GM12878 (cell line): ENCODE measurements around the gene C1S. TPM values are rescaled to one million over a fixed set of nuclear protein-coding genes. Genes with fewer than 3 reads are reported as not detected.

Experiments
- ATAC-seq: fragments of 200-7000 bp; cut with Tn5 transposase; 3 replicates; pipeline ENCODE4 v1.9.1; 2020; ENCODE audit warnings: mild to moderate bottlenecking, moderate library complexity
- BruUV-seq: library from RNA; stranded (reverse); fragments of 400-500 nt; replicated peaks from 2 replicates; lab custom pipeline; 2021; lab: Mats Ljungman, UMichigan
- CTCF ChIA-PET: fragments of 300-600 bp; sonication (Branson Sonifier 250); formaldehyde crosslinking; extraction: SDS; loops from one replicate; lab custom pipeline; 2021; ENCODE audit warnings: inconsistent platforms; lab: Yijun Ruan, JAX
- POLR2A ChIA-PET: fragments of 350-600 bp; formaldehyde crosslinking; extraction: SDS; loops from one replicate; lab custom pipeline; 2021; ENCODE audit warnings: inconsistent platforms; lab: Charles Lee
- RAD21 ChIA-PET: fragments of 300-600 bp; sonication (Branson Sonifier 250); formaldehyde crosslinking; loops from one replicate; lab custom pipeline; 2023; ENCODE audit warnings: antibody characterized with exemption; ENCODE audit not compliant: unreplicated experiment; lab: Charles Lee
- SMC1A ChIA-PET: fragments of 300-600 bp; sonication (Branson Sonifier 250); formaldehyde crosslinking; loops from one replicate; lab custom pipeline; 2023; ENCODE audit not compliant: unreplicated experiment, uncharacterized antibody; lab: Charles Lee
- DNase-seq: peaks from one replicate; pipeline ENCODE4 v3.0.0-alpha.2; 2011; ENCODE audit warnings: low read depth, low spot score
- FAIRE-seq: peaks from 3 replicates; lab custom pipeline; 2011; peaks lifted over from hg19 to GRCh38; lab: Jason Lieb, UNC
- H2AFZ ChIP-seq: 2 replicates; pipeline ENCODE4 v1.6.0; 2011; ENCODE audit warnings: low read depth, low read length, control low read depth; ENCODE audit not compliant: control insufficient read depth
- H3K27ac ChIP-seq: 2 replicates; pipeline ENCODE4 v1.5.1; 2011; ENCODE audit warnings: control low read depth; ENCODE audit not compliant: control insufficient read depth, insufficient read depth
- H3K27me3 ChIP-seq, 2 experiments: replicated peaks in 1 of 2; 2 replicates each; pipeline versions ENCODE4 v1.6.0 to v1.6.1; 2011; ENCODE audit warnings: low read length in 1 of 2; ENCODE audit not compliant: control insufficient read depth in 2 of 2, insufficient read depth in 2 of 2
- H3K36me3 ChIP-seq, 2 experiments: 2 replicates each; pipeline ENCODE4 v1.5.1; 2011; ENCODE audit warnings: low read length in 1 of 2; ENCODE audit not compliant: control insufficient read depth in 2 of 2, insufficient read depth in 2 of 2
- H3K4me1 ChIP-seq: 2 replicates; pipeline ENCODE4 v1.6.1; 2011; ENCODE audit warnings: mild to moderate bottlenecking, low read length, moderate library complexity, mixed read lengths; ENCODE audit not compliant: control insufficient read depth, insufficient read depth
- H3K4me2 ChIP-seq: 2 replicates; pipeline ENCODE4 v1.6.0; 2011; ENCODE audit warnings: control low read depth; ENCODE audit not compliant: control insufficient read depth, insufficient read depth
- H3K4me3 ChIP-seq: fragments of 200-600 bp; sonication (generic); 2 replicates; pipeline ENCODE4 v1.5.1; 2016
- H3K79me2 ChIP-seq: 2 replicates; pipeline ENCODE4 v1.6.0; 2011; ENCODE audit warnings: low read length; ENCODE audit not compliant: control insufficient read depth, insufficient read depth
- H3K9ac ChIP-seq: 2 replicates; pipeline ENCODE4 v1.8.0; 2011; ENCODE audit warnings: low read length, control low read depth, mixed read lengths; ENCODE audit not compliant: control insufficient read depth, insufficient read depth
- H3K9me3 ChIP-seq: replicated peaks from 3 replicates; pipeline ENCODE4 v1.5.1; 2011; ENCODE audit warnings: mild to moderate bottlenecking, low read length; ENCODE audit not compliant: control insufficient read depth, insufficient read depth
- H4K20me1 ChIP-seq: 2 replicates; pipeline ENCODE4 v1.6.0; 2011; ENCODE audit not compliant: control insufficient read depth, insufficient read depth
- CREM ChIP-seq: IDR thresholded peaks from 2 replicates; pipeline ENCODE4 v1.6.1; 2014; ENCODE audit warnings: antibody characterized with exemption, low read depth
- EED ChIP-seq: sonication (generic); IDR thresholded peaks from 2 replicates; pipeline ENCODE4 v1.6.1; 2016; ENCODE audit warnings: antibody characterized with exemption, low read depth
- IRF4 ChIP-seq: IDR thresholded peaks from 2 replicates; pipeline ENCODE4 v1.6.1; 2011; ENCODE audit warnings: low read depth, low read length
- KDM1A ChIP-seq: fragments of 200-600 bp; sonication (generic); IDR thresholded peaks from 2 replicates; pipeline ENCODE4 v1.6.1; 2016; ENCODE audit warnings: borderline replicate concordance
- MTA3 ChIP-seq: IDR thresholded peaks from 2 replicates; pipeline ENCODE4 v1.6.1; 2012; ENCODE audit warnings: low read length, inconsistent platforms, borderline replicate concordance
- MYB ChIP-seq: fragments of 150-350 bp; IDR thresholded peaks from 2 replicates; pipeline ENCODE4 v1.6.1; 2014; ENCODE audit warnings: mild to moderate bottlenecking, low read depth, low read length, borderline replicate concordance
- NR2F1 ChIP-seq: fragments of 450-650 bp; conservative IDR thresholded peaks from 2 replicates; pipeline ENCODE4 v1.6.1; 2017; ENCODE audit warnings: mild to moderate bottlenecking
- PAX8 ChIP-seq: fragments of 450-650 bp; IDR thresholded peaks from 2 replicates; pipeline ENCODE4 v1.6.1; 2017; ENCODE audit warnings: mild to moderate bottlenecking, moderate library complexity
- POLR2A ChIP-seq: IDR thresholded peaks from 2 replicates; pipeline ENCODE4 v1.6.1; 2011; ENCODE audit warnings: low read depth, mild to moderate bottlenecking, low read length
- RUNX3 ChIP-seq: IDR thresholded peaks from 2 replicates; pipeline ENCODE4 v1.6.1; 2012; ENCODE audit warnings: low read length, inconsistent platforms
- SMAD5 ChIP-seq: IDR thresholded peaks from 2 replicates; pipeline ENCODE4 v1.6.1; 2016; ENCODE audit warnings: antibody characterized with exemption, low read depth
- SPI1 ChIP-seq: IDR thresholded peaks from 2 replicates; pipeline ENCODE4 v1.6.1; 2011; ENCODE audit warnings: low read depth, mild to moderate bottlenecking, low read length, moderate library complexity, borderline replicate concordance; ENCODE audit not compliant: insufficient read depth
- TCF7 ChIP-seq: IDR thresholded peaks from 2 replicates; pipeline ENCODE4 v1.6.1; 2014; ENCODE audit warnings: antibody characterized with exemption, borderline replicate concordance
- ZNF622 ChIP-seq: fragments of 450-650 bp; IDR thresholded peaks from 2 replicates; pipeline ENCODE4 v1.6.1; 2017; ENCODE audit warnings: mild to moderate bottlenecking, inconsistent platforms
- WGBS: methylation state at CpG from one replicate; pipeline ENCODE4 v1.1.6; 2016; ENCODE audit warnings: low lambda C conversion rate; ENCODE audit not compliant: insufficient replicate concordance, insufficient coverage; ENCODE audit errors: missing lambda C conversion rate; 5-methylcytosine and 5-hydroxymethylcytosine counted together
- in situ Hi-C: fragments of 300-500 bp; cut with MboI; formaldehyde crosslinking; loops from 9 replicates; pipeline ENCODE4 v1.14.3; 2018; ENCODE audit warnings: mixed read lengths
- intact Hi-C: fragments of 100-400 bp; cut with micrococcal nuclease; formaldehyde crosslinking; loops from one replicate; pipeline ENCODE4 v1.14.2; 2022; ENCODE audit not compliant: unreplicated experiment
- polyA plus RNA-seq, 11 experiments: library from polyadenylated mRNA; depleted of rRNA in 4 of 11; unstranded in 6 of 11; stranded (reverse) in 5 of 11; fragments of >200 nt; fragmentation: Nextera tagmentation in 4 of 11; fragmentation: Illumina TruSeq in 1 of 11; extraction: Ambion mirVana in 4 of 11; extraction: Trizol in 1 of 11; gene quantifications; 1 replicate in 1 of 11; 2 replicates in 10 of 11; pipeline versions ENCODE4 v1.2.1 to v1.2.3, GENCODE V29; 2011 to 2016; ENCODE audit warnings: inconsistent platforms in 2 of 11, missing spikeins in 2 of 11, low read depth in 1 of 11
- total RNA-seq, 4 experiments: library from RNA; depleted of rRNA in 3 of 4; stranded (reverse); fragments of >200 nt in 3 of 4; fragmentation: Illumina TruSeq in 1 of 4; extraction: Trizol in 1 of 4; gene quantifications; 2 replicates each; pipeline versions ENCODE4 v1.2.1 to v1.2.3, GENCODE V29; 2013 to 2021
- TF ChIP-seq, protein P1 (sequence below): fragments of 150-350 bp; IDR thresholded peaks from 2 replicates; pipeline ENCODE4 v1.6.1; 2014; ENCODE audit warnings: mild to moderate bottlenecking, low read depth, low read length
- TF ChIP-seq, protein P2 (sequence below): fragments of 450-650 bp; IDR thresholded peaks from 2 replicates; pipeline ENCODE4 v1.6.1; 2014; ENCODE audit warnings: mild to moderate bottlenecking
- TF ChIP-seq, protein P3 (sequence below): fragments of 450-650 bp; IDR thresholded peaks from 2 replicates; pipeline ENCODE4 v1.6.1; 2017; ENCODE audit warnings: borderline replicate concordance

Gene C1S
- total and polyA plus RNA-seq, 10 of the 15 experiments (the other 5 are each of a cell fraction or from before 2014, with no cell fraction given) = 0.10 to 1.4 (median 0.42) TPM

DNA sequence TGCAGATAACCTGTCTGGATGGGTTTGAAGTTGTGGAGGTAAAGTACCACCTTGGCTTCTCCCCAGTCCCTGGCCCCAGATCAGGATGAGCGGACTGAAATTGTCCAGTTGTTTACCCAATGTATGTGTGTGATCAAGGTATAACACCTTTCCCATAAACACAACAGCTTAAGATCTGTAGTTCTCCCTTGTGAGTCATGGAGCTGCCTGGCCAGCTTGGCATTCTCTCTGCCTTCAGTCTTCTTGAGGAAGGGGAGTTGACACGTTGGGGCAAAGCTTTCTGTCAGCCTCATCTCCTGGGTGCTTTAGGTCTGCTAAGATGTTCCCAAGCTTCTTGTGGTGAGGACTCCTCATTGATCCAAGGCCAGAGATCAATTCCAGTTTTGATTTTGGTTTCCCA is 6.1 kb downstream of the C1S start:
- in situ Hi-C loops = no loop called here
- 43% methylated on average over 2 of the region's 2 CpGs for WGBS
- CTCF ChIA-PET = interaction anchor here (1.5 kb wide), 1 partner anchor 8 kb away, joined by 3 read pairs; no protein-coding TSS in a partner anchor

More for the DNA sequence above, 6.1 kb downstream of the C1S start:
- Histone ChIP-seq H3K4me2 (no peak overlapping the region), H3K79me2 (no peaks in the 10 kb centered on the region), H3K4me3 (no peak overlapping the region), H4K20me1 (no peaks in the 10 kb centered on the region; the same call in 1 of the 2 replicates), H3K9me3 (no peaks in the 10 kb centered on the region), H3K9ac (no peak overlapping the region), H2AFZ (no peak overlapping the region), H3K27me3 (peaks cover 0 to 3% of the 10 kb centered on the region in 2 experiments; a peak in 2 of 4 replicates), H3K27ac (no peak overlapping the region), H3K36me3 (no peaks in the 10 kb centered on the region), H3K4me1 (no peaks in the 10 kb centered on the region)
- POLR2A ChIA-PET = no interaction called here
- ATAC-seq (no peak), FAIRE-seq (no peak), DNase-seq (no peak)
- intact Hi-C loops = no loop called here
- RAD21 ChIA-PET = no interaction called here
- no TSS peak for BruUV-seq
- SMC1A ChIA-PET = no interaction called here
- TF ChIP-seq SMAD5 = no peak
- TF ChIP-seq NR2F1 = no peak
- no peak for TF ChIP-seq RUNX3
- no peak for TF ChIP-seq MYB
- TF ChIP-seq POLR2A = no peak
- TF ChIP-seq CREM = no peak
- no peak for TF ChIP-seq MTA3
- no peak for TF ChIP-seq PAX8
- TF ChIP-seq, protein P1, sequence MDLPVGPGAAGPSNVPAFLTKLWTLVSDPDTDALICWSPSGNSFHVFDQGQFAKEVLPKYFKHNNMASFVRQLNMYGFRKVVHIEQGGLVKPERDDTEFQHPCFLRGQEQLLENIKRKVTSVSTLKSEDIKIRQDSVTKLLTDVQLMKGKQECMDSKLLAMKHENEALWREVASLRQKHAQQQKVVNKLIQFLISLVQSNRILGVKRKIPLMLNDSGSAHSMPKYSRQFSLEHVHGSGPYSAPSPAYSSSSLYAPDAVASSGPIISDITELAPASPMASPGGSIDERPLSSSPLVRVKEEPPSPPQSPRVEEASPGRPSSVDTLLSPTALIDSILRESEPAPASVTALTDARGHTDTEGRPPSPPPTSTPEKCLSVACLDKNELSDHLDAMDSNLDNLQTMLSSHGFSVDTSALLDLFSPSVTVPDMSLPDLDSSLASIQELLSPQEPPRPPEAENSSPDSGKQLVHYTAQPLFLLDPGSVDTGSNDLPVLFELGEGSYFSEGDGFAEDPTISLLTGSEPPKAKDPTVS = no peak
- TF ChIP-seq TCF7 = no peak
- TF ChIP-seq KDM1A = no peak
- TF ChIP-seq SPI1 = no peak
- TF ChIP-seq EED = no peak
- no peak for TF ChIP-seq IRF4
- TF ChIP-seq, protein P2, sequence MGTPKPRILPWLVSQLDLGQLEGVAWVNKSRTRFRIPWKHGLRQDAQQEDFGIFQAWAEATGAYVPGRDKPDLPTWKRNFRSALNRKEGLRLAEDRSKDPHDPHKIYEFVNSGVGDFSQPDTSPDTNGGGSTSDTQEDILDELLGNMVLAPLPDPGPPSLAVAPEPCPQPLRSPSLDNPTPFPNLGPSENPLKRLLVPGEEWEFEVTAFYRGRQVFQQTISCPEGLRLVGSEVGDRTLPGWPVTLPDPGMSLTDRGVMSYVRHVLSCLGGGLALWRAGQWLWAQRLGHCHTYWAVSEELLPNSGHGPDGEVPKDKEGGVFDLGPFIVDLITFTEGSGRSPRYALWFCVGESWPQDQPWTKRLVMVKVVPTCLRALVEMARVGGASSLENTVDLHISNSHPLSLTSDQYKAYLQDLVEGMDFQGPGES = no peak
- no peak for TF ChIP-seq ZNF622
- TF ChIP-seq, protein P3, sequence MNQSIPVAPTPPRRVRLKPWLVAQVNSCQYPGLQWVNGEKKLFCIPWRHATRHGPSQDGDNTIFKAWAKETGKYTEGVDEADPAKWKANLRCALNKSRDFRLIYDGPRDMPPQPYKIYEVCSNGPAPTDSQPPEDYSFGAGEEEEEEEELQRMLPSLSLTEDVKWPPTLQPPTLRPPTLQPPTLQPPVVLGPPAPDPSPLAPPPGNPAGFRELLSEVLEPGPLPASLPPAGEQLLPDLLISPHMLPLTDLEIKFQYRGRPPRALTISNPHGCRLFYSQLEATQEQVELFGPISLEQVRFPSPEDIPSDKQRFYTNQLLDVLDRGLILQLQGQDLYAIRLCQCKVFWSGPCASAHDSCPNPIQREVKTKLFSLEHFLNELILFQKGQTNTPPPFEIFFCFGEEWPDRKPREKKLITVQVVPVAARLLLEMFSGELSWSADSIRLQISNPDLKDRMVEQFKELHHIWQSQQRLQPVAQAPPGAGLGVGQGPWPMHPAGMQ = no peak
